Loucy (cell line): ENCODE results near the gene KPNA6.

Source experiments
- CTCF ChIP-seq: fragments of 200-600 bp; sonication (generic); conservative IDR thresholded peaks from 2 replicates; pipeline ENCODE4 v1.5.1; 2014; ENCODE audit warnings: mild to moderate bottlenecking, antibody characterized with exemption, low read length
- EZH2phosphoT487 ChIP-seq: fragments of 200-600 bp; IDR thresholded peaks from 2 replicates; pipeline ENCODE4 v1.6.1; 2018; ENCODE audit warnings: antibody characterized with exemption, mild to moderate bottlenecking, moderate library complexity, borderline replicate concordance

GRCh38 chr1:32216566-32216965 lies 108.7 kb downstream of the KPNA6 start:
- no peak for TF ChIP-seq CTCF
- TF ChIP-seq EZH2phosphoT487 = no peak
